Ascending aorta (tissue), 2 donors: ENCODE results near the gene AGPS. TPM values are rescaled to one million over a fixed set of nuclear protein-coding genes. Genes with fewer than 3 reads are reported as not detected.

ENCODE experiments used
- DNase-seq, 2 donors: peaks; one replicate each; pipeline ENCODE4 v3.0.0-alpha.2; 2019; ENCODE audit warnings: low spot score in 2 of 2
- H3K27ac ChIP-seq, 2 donors: fragments of 200-600 bp; sonication (generic); one replicate each; pipeline ENCODE4 v1.5.1; 2016 to 2017; ENCODE audit warnings: mild to moderate bottlenecking in 1 of 2
- H3K27me3 ChIP-seq: fragments of 200-600 bp; sonication (generic); one replicate; pipeline ENCODE4 v1.5.1; 2017
- H3K36me3 ChIP-seq, 2 donors: fragments of 200-600 bp; sonication (generic); one replicate each; pipeline ENCODE4 v1.5.1; 2016
- H3K4me1 ChIP-seq, 2 donors: fragments of 200-600 bp; sonication (generic); one replicate each; pipeline ENCODE4 v1.5.1; 2016 to 2017; ENCODE audit warnings: mild to moderate bottlenecking in 1 of 2
- H3K4me3 ChIP-seq, 2 donors: fragments of 200-600 bp; sonication (generic); one replicate each; pipeline ENCODE4 v1.5.1; 2016 to 2017; ENCODE audit warnings: mild to moderate bottlenecking in 1 of 2
- H3K9me3 ChIP-seq, 2 donors: fragments of 200-600 bp; sonication (generic); one replicate each; pipeline ENCODE4 v1.5.1; 2016
- CTCF ChIP-seq, 3 experiments: fragments of 200-600 bp in 2 of 3; fragments of 450-650 bp in 1 of 3; sonication (generic) in 2 of 3; IDR thresholded peaks; one replicate each; pipeline ENCODE4 v1.5.1; 2016 to 2019; ENCODE audit warnings: antibody characterized with exemption in 3 of 3, mild to moderate bottlenecking in 1 of 3, moderate library complexity in 1 of 3
- intact Hi-C: fragments of 100-400 bp; cut with DNase I; formaldehyde crosslinking; loops from one replicate; pipeline ENCODE4 v1.15.1; 2023
- total RNA-seq: library from RNA; depleted of rRNA; stranded (reverse); fragments of >200 nt; gene quantifications from one replicate; pipeline ENCODE4 v1.1.0, GENCODE V29; 2016

The AGPS gene
- total RNA-seq, 1 donor from 2014 or later: 15.9 TPM

GRCh38 chr2:177464549-177464948, 72.0 kb downstream of the AGPS start:
- DNase-seq: no peak
- Histone ChIP-seq H3K36me3 (peaks cover 8 to 16% of the 10 kb centered on the region in 2 donors), H3K9me3 (no peaks in the 10 kb centered on the region), H3K27ac (no peak overlapping the region), H3K4me1 (no peaks in the 10 kb centered on the region), H3K4me3 (no peak overlapping the region), H3K27me3 (no peaks in the 10 kb centered on the region)
- TF ChIP-seq CTCF (IDR thresholded peaks at IDR 0.05): no peak
- intact Hi-C loops: no loop called here

GRCh38 chr2:177465400-177466138, 73.0 kb downstream of the AGPS start:
- no peak for TF ChIP-seq CTCF (IDR thresholded peaks at IDR 0.05)
- intact Hi-C loops: no loop called here
- Histone ChIP-seq H3K4me3 (no peak overlapping the region), H3K4me1 (no peaks in the 10 kb centered on the region), H3K27me3 (no peaks in the 10 kb centered on the region), H3K36me3 (peaks cover 8 to 16% of the 10 kb centered on the region in 2 donors), H3K9me3 (no peaks in the 10 kb centered on the region), H3K27ac (no peak overlapping the region)
- DNase-seq: no peak

GRCh38 chr2:177466337-177467195, 74.0 kb downstream of the AGPS start:
- H3K36me3 ChIP-seq: peaks cover 8 to 22% of the 10 kb centered on the region in 2 donors
- intact Hi-C loops: no loop called here
- H3K27ac ChIP-seq: no peak overlapping the region
- H3K9me3 ChIP-seq: peaks cover 0 to 6% of the 10 kb centered on the region in 2 donors
- H3K4me3 ChIP-seq: no peak overlapping the region
- no peaks in the 10 kb centered on the region for H3K27me3 ChIP-seq
- H3K4me1 ChIP-seq: no peaks in the 10 kb centered on the region
- no peak for DNase-seq
- TF ChIP-seq CTCF (IDR thresholded peaks at IDR 0.05): no peak

GRCh38 chr2:177467646-177468045, 75.1 kb downstream of the AGPS start:
- Histone ChIP-seq H3K36me3 (peaks cover 8 to 33% of the 10 kb centered on the region in 2 donors), H3K4me3 (no peak overlapping the region), H3K27me3 (no peaks in the 10 kb centered on the region), H3K27ac (no peak overlapping the region), H3K4me1 (no peaks in the 10 kb centered on the region), H3K9me3 (peaks cover 0 to 17% of the 10 kb centered on the region in 2 donors)
- no peak for DNase-seq
- intact Hi-C loops: no loop called here
- TF ChIP-seq CTCF (IDR thresholded peaks at IDR 0.05): no peak

GRCh38 chr2:177471990-177472389, 79.4 kb downstream of the AGPS start:
- H3K4me3 ChIP-seq: no peak overlapping the region
- peaks cover 0 to 17% of the 10 kb centered on the region in 2 donors for H3K36me3 ChIP-seq
- no peak for TF ChIP-seq CTCF (IDR thresholded peaks at IDR 0.05)
- intact Hi-C loops: no loop called here
- DNase-seq: no peak
- no peaks in the 10 kb centered on the region for H3K27me3 ChIP-seq
- peaks cover 0 to 17% of the 10 kb centered on the region in 2 donors for H3K9me3 ChIP-seq
- H3K4me1 ChIP-seq: no peaks in the 10 kb centered on the region
- H3K27ac ChIP-seq: no peak overlapping the region
